Activated T-cell treated with anti-CD3 and anti-CD28 coated beads for 24 hours (primary cell): ENCODE data around the gene ZNF740.
"Not testable (repeated sequence)": the region's sequence is repeated elsewhere in the genome, so short reads cannot be mapped to it uniquely, and the experiment has no call there.

Experiments used
- DNase-seq: peaks from one replicate; pipeline ENCODE4 v3.0.0-alpha.2; 2020; ENCODE audit warnings: low read depth

The ZNF740 gene

GRCh38 chr12:53173085-53173715 is 7.3 kb upstream of the ZNF740 start:
- no peak for DNase-seq

GRCh38 chr12:53174881-53175491 is 5.5 kb upstream of the ZNF740 start:
- no peak for DNase-seq

GRCh38 chr12:53176750-53177149 is 3.8 kb upstream of the ZNF740 start:
- DNase-seq = no peak

GRCh38 chr12:53177447-53177846 is 3.1 kb upstream of the ZNF740 start:
- DNase-seq = not testable (repeated sequence)

GRCh38 chr12:53178803-53179202 is 1.7 kb upstream of the ZNF740 start:
- DNase-seq = not testable (repeated sequence)

- DNase-seq = no peak
These were observed 769 bp upstream of the ZNF740 start for GRCh38 chr12:53179687-53180219.

- peak; percentile 72 for DNase-seq
These were observed 566 bp downstream of the ZNF740 start for GRCh38 chr12:53180931-53181645.

- no peak for DNase-seq
These were observed 1.4 kb downstream of the ZNF740 start for GRCh38 chr12:53181935-53182334.

GRCh38 chr12:53182903-53183302 is 2.4 kb downstream of the ZNF740 start:
- DNase-seq = no peak

- DNase-seq = no peak
These were observed 4.3 kb downstream of the ZNF740 start for GRCh38 chr12:53184828-53185227.

GRCh38 chr12:53185582-53186153 is 5.1 kb downstream of the ZNF740 start:
- no peak for DNase-seq

- DNase-seq = no peak
These were observed 6.2 kb downstream of the ZNF740 start for GRCh38 chr12:53186745-53187144.

- DNase-seq = no peak
These were observed 6.8 kb downstream of the ZNF740 start for GRCh38 chr12:53187145-53187899.

GRCh38 chr12:53190108-53190729 is 9.7 kb downstream of the ZNF740 start:
- DNase-seq = peak; percentile 38

GRCh38 chr12:53191096-53191884 is 10.8 kb downstream of the ZNF740 start:
- DNase-seq = no peak

- DNase-seq = no peak
These were observed 11.5 kb downstream of the ZNF740 start for GRCh38 chr12:53191885-53192530.

- DNase-seq = no peak
These were observed 12.1 kb downstream of the ZNF740 start for GRCh38 chr12:53192531-53193021.

- DNase-seq = no peak
These were observed 12.5 kb downstream of the ZNF740 start for GRCh38 chr12:53193040-53193439.

- no peak for DNase-seq
These were observed 13.6 kb downstream of the ZNF740 start for GRCh38 chr12:53193985-53194716.
